HepG2 (cell line): ENCODE measurements around the gene FAM53B. TPM values are rescaled to one million over a fixed set of nuclear protein-coding genes. Genes with fewer than 3 reads are reported as not detected.

Experiments used
- ATAC-seq: fragments of 200-7000 bp; cut with Tn5 transposase; 3 replicates; pipeline ENCODE4 v1.9.1; 2020; ENCODE audit warnings: mild to moderate bottlenecking, moderate library complexity
- BruUV-seq: library from RNA; stranded (reverse); fragments of 400-500 nt; replicated peaks from 2 replicates; lab custom pipeline; 2021; lab: Mats Ljungman, UMichigan
- CTCF ChIA-PET: fragments of 300-600 bp; formaldehyde crosslinking; extraction: SDS; loops from one replicate; lab custom pipeline; 2021; ENCODE audit warnings: low total read pairs, inconsistent platforms, low intra/inter-chr PET ratio; lab: Yijun Ruan, JAX
- POLR2A ChIA-PET: fragments of 350-600 bp; sonication (Branson Sonifier 250); formaldehyde crosslinking; loops from one replicate; lab custom pipeline; 2020; ENCODE audit warnings: antibody characterized with exemption, inconsistent platforms; lab: Yijun Ruan, JAX
- DNase-seq: peaks from one replicate; pipeline ENCODE4 v3.0.0-alpha.2; 2015; ENCODE audit warnings: low spot score
- FAIRE-seq: peaks from 3 replicates; lab custom pipeline; 2011; peaks lifted over from hg19 to GRCh38; lab: Jason Lieb, UNC
- H2AFZ ChIP-seq: one replicate; pipeline ENCODE4 v1.6.1; 2011; ENCODE audit warnings: low read length, inconsistent platforms
- H3K27ac ChIP-seq: fragments of 300-600 bp; 3 replicates; pipeline ENCODE4 v1.8.0; 2011; ENCODE audit warnings: mixed run types, mild to moderate bottlenecking, mixed read lengths, low read length, inconsistent platforms; ENCODE audit not compliant: insufficient read depth; ENCODE audit errors: extremely low read length
- H3K27me3 ChIP-seq, 2 experiments: fragments of 200-600 bp in 1 of 2; 2 replicates in 1 of 2; 3 replicates in 1 of 2; pipeline versions ENCODE4 v1.6.0 to v1.8.0; 2011; ENCODE audit warnings: low read length in 2 of 2, mild to moderate bottlenecking in 2 of 2, moderate library complexity in 2 of 2, inconsistent platforms in 1 of 2; ENCODE audit not compliant: insufficient read depth in 2 of 2, control insufficient read depth in 1 of 2
- H3K36me3 ChIP-seq, 2 experiments: fragments of 200-600 bp in 1 of 2; replicated peaks in 1 of 2; 2 replicates in 1 of 2; 3 replicates in 1 of 2; pipeline versions ENCODE4 v1.5.1 to v1.8.0; 2011; ENCODE audit warnings: low read length in 2 of 2, inconsistent platforms in 1 of 2; ENCODE audit not compliant: insufficient read depth in 2 of 2, control insufficient read depth in 1 of 2
- H3K4me1 ChIP-seq: 2 replicates; pipeline ENCODE4 v1.5.1; 2012; ENCODE audit warnings: low read length, inconsistent platforms; ENCODE audit not compliant: insufficient read depth
- H3K4me2 ChIP-seq: 2 replicates; pipeline ENCODE4 v1.6.0; 2011; ENCODE audit warnings: low read depth, low read length, inconsistent platforms
- H3K4me3 ChIP-seq, 3 experiments: fragments of 200-600 bp in 1 of 3; sonication (generic), shearing (Covaris generic) in 1 of 3; replicated peaks in 1 of 3; 2 replicates each; pipeline ENCODE4 v1.5.1; 2011 to 2016; ENCODE audit warnings: low read length in 3 of 3, inconsistent platforms in 2 of 3, low read depth in 2 of 3, mild to moderate bottlenecking in 2 of 3, control low read depth in 1 of 3, mixed read lengths in 1 of 3; ENCODE audit not compliant: insufficient read depth in 1 of 3
- H3K79me2 ChIP-seq: one replicate; pipeline ENCODE4 v1.6.1; 2011; ENCODE audit warnings: low read length, inconsistent platforms; ENCODE audit not compliant: insufficient read depth
- H3K9ac ChIP-seq: 2 replicates; pipeline ENCODE4 v1.6.0; 2011; ENCODE audit warnings: mild to moderate bottlenecking, low read depth, low read length, inconsistent platforms; ENCODE audit not compliant: insufficient read depth
- H3K9me3 ChIP-seq: 2 replicates; pipeline ENCODE4 v1.5.1; 2012; ENCODE audit warnings: mild to moderate bottlenecking, low read length
- H4K20me1 ChIP-seq: 2 replicates; pipeline ENCODE4 v1.6.0; 2011; ENCODE audit warnings: inconsistent platforms, mild to moderate bottlenecking, low read length, moderate library complexity; ENCODE audit not compliant: insufficient read depth
- RBM39 ChIP-seq: fragments of 200-400 bp; formaldehyde crosslinking; IDR thresholded peaks from one replicate; pipeline ENCODE4 v1.6.1; 2018; ENCODE audit warnings: antibody characterized with exemption, mild to moderate bottlenecking, low read depth, low read length; ENCODE audit not compliant: poor library complexity, severe bottlenecking
- REL ChIP-seq: sonication (generic); formaldehyde crosslinking; conservative IDR thresholded peaks from 2 replicates; pipeline ENCODE4 v1.8.0; 2022; ENCODE audit warnings: mild to moderate bottlenecking, missing genetic modification reagents, moderate library complexity
- TAF1 ChIP-seq: sonication (generic); formaldehyde crosslinking; IDR thresholded peaks from 2 replicates; pipeline ENCODE4 v1.4.0; 2020; ENCODE audit warnings: missing genetic modification reagents
- ZC3H13 ChIP-seq: sonication (generic); formaldehyde crosslinking; IDR thresholded peaks from 2 replicates; pipeline ENCODE4 v1.8.1; 2023; ENCODE audit warnings: mild to moderate bottlenecking, missing genetic modification reagents, moderate library complexity
- ZFX ChIP-seq: sonication (generic); formaldehyde crosslinking; IDR thresholded peaks from 2 replicates; pipeline ENCODE4 v1.4.0; 2020; ENCODE audit warnings: mild to moderate bottlenecking, low read depth, missing genetic modification reagents, moderate library complexity
- ZFYVE20 ChIP-seq: sonication (generic); formaldehyde crosslinking; IDR thresholded peaks from 2 replicates; pipeline ENCODE4 v1.8.0; 2023; ENCODE audit warnings: low read depth, mild to moderate bottlenecking, moderate library complexity, missing genetic modification reagents, borderline replicate concordance
- ZNF792 ChIP-seq: IDR thresholded peaks from 2 replicates; pipeline ENCODE4 v1.6.1; 2016
- WGBS: methylation state at CpG from one replicate; pipeline ENCODE4 v1.1.6; 2017; ENCODE audit warnings: low lambda C conversion rate; 5-methylcytosine and 5-hydroxymethylcytosine counted together
- in situ Hi-C: cut with HindIII; loops from 2 replicates; pipeline ENCODE4 v1.10.0; 2017; ENCODE audit warnings: low pct_unique_long_range_greater_than_20kb; ENCODE audit not compliant: extremely low pct_ligation_motif_present
- intact Hi-C: fragments of 100-400 bp; cut with micrococcal nuclease; formaldehyde crosslinking; loops from one replicate; pipeline ENCODE4 v1.10.0; 2022; ENCODE audit not compliant: unreplicated experiment
- polyA plus RNA-seq, 8 experiments: library from polyadenylated mRNA; depleted of rRNA in 3 of 8; stranded (reverse) in 7 of 8; unstranded in 1 of 8; fragments of >200 nt; fragmentation: Illumina TruSeq in 4 of 8; extraction: Trizol in 4 of 8; gene quantifications; 2 replicates each; pipeline versions ENCODE4 v1.2.1 to v1.2.3, GENCODE V29; 2011 to 2016; ENCODE audit warnings: low read depth in 4 of 8, missing spikeins in 1 of 8, mixed read lengths in 1 of 8; ENCODE audit not compliant: insufficient read depth in 1 of 8
- total RNA-seq, 5 experiments: library from RNA; depleted of rRNA; stranded (reverse); fragments of >200 nt; fragmentation: Illumina TruSeq; extraction: Trizol; gene quantifications; 2 replicates each; pipeline ENCODE4 v1.2.3, GENCODE V29; 2016; ENCODE audit warnings: low read depth in 1 of 5
- TF ChIP-seq, protein P1 (sequence below): sonication (generic); formaldehyde crosslinking; IDR thresholded peaks from 2 replicates; pipeline ENCODE4 v1.4.0; 2020; ENCODE audit warnings: missing genetic modification reagents
- TF ChIP-seq, protein P2 (sequence below), 2 experiments: IDR thresholded peaks; 2 replicates each; pipeline ENCODE4 v1.6.1; 2011 to 2012; ENCODE audit warnings: low read length in 2 of 2, borderline replicate concordance in 1 of 2, low read depth in 1 of 2, mild to moderate bottlenecking in 1 of 2, moderate library complexity in 1 of 2
- TF ChIP-seq, protein P3 (sequence below): sonication (generic); formaldehyde crosslinking; IDR thresholded peaks from 2 replicates; pipeline ENCODE4 v1.8.0; 2022; ENCODE audit warnings: missing genetic modification reagents, mild to moderate bottlenecking, inconsistent platforms, borderline replicate concordance

Gene FAM53B
- total and polyA plus RNA-seq, 2 of the 13 experiments (the other 11 are each of a cell fraction or from before 2014, with no cell fraction given): 6.4 to 19.3 TPM

DNA sequence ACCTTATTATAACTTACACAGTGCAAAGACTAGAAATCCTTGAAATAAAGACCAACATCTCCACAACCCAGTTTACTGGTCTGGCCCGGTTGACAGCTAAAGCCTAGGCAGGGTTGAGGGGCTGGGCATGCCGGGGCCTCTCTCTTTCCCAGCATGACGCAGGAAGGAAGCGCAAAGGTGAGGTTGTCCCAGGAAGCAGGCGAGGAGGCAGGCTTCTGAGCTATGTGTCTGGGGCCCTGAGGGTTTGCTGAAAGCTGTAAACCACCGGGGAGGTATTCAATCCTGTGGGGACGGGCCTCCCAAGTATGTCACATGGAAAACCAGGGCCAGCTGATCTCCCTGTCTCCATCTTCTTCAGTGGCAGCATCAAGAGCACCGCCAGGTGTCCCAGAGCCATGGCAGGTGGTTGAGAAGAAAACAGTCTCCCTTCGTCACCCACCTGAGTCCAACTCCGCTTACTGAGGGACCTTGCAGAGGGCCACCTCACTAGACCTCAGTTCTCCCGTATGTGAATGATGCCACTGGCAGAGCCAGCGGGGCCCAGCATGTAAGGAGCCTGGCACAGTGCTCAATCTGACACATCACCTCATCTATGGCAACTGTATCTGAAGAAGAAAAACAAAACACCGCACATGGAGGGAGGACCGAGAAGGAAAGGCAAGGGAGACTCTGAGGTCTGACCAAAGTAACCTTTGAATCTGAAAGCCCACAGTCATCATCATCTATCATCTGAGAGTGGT is 49.5 kb downstream of the FAM53B start:
- no peak for FAIRE-seq
- CTCF ChIA-PET: no interaction called here
- no peaks in the 10 kb centered on the region for H3K4me1 ChIP-seq
- H3K4me3 ChIP-seq: no peak overlapping the region
- POLR2A ChIA-PET: no interaction called here
- no peaks in the 10 kb centered on the region for H3K9me3 ChIP-seq
- TF ChIP-seq, protein P1, sequence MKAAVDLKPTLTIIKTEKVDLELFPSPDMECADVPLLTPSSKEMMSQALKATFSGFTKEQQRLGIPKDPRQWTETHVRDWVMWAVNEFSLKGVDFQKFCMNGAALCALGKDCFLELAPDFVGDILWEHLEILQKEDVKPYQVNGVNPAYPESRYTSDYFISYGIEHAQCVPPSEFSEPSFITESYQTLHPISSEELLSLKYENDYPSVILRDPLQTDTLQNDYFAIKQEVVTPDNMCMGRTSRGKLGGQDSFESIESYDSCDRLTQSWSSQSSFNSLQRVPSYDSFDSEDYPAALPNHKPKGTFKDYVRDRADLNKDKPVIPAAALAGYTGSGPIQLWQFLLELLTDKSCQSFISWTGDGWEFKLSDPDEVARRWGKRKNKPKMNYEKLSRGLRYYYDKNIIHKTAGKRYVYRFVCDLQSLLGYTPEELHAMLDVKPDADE (CRISPR knock-in tag): no peak
- TF ChIP-seq ZFX (CRISPR knock-in tag) (no peak), ZFYVE20 (no peak), RBM39 (no peak), REL (CRISPR knock-in tag) (no peak), ZC3H13 (CRISPR knock-in tag) (no peak), ZNF792 (no peak), TAF1 (CRISPR knock-in tag) (no peak)
- TF ChIP-seq, protein P2, sequence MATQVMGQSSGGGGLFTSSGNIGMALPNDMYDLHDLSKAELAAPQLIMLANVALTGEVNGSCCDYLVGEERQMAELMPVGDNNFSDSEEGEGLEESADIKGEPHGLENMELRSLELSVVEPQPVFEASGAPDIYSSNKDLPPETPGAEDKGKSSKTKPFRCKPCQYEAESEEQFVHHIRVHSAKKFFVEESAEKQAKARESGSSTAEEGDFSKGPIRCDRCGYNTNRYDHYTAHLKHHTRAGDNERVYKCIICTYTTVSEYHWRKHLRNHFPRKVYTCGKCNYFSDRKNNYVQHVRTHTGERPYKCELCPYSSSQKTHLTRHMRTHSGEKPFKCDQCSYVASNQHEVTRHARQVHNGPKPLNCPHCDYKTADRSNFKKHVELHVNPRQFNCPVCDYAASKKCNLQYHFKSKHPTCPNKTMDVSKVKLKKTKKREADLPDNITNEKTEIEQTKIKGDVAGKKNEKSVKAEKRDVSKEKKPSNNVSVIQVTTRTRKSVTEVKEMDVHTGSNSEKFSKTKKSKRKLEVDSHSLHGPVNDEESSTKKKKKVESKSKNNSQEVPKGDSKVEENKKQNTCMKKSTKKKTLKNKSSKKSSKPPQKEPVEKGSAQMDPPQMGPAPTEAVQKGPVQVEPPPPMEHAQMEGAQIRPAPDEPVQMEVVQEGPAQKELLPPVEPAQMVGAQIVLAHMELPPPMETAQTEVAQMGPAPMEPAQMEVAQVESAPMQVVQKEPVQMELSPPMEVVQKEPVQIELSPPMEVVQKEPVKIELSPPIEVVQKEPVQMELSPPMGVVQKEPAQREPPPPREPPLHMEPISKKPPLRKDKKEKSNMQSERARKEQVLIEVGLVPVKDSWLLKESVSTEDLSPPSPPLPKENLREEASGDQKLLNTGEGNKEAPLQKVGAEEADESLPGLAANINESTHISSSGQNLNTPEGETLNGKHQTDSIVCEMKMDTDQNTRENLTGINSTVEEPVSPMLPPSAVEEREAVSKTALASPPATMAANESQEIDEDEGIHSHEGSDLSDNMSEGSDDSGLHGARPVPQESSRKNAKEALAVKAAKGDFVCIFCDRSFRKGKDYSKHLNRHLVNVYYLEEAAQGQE (IDR thresholded peaks at IDR 0.05; ENCODE audit: borderline replicate concordance in 1 of 2, low read depth in 1 of 2, low read length in 2 of 2): no peak
- TF ChIP-seq, protein P3, sequence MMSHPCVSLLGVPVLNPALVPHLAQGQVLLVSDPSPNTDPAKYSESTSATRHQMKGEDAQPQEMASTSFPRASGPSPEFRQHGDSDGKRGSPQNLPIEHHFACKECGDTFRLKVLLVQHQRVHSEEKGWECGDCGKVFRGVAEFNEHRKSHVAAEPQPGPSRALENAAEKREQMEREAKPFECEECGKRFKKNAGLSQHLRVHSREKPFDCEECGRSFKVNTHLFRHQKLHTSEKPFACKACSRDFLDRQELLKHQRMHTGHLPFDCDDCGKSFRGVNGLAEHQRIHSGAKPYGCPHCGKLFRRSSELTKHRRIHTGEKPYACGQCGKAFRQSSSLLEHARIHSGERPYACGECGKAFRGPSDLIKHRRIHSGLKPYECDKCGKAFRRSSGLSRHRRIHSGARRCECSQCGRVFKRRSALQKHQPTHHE (CRISPR knock-in tag): no peak
- TF ChIP-seq, all 625 proteins: peak for 0
- in situ Hi-C loops (no loop called here), intact Hi-C loops (no loop called here)
- no TSS peak for BruUV-seq
- Histone ChIP-seq H3K36me3 (peaks cover 11 to 37% of the 10 kb centered on the region in 2 experiments), H2AFZ (no peak overlapping the region), H3K9ac (no peak overlapping the region), H3K4me2 (no peak overlapping the region), H3K79me2 (no peaks in the 10 kb centered on the region), H3K27me3 (no peaks in the 10 kb centered on the region), H4K20me1 (0 out of 2 replicates have a peak, but pooled peaks cover 2% of the 10 kb centered on the region), H3K27ac (no peak overlapping the region)
- no peak for ATAC-seq
- WGBS: 97% methylated on average over 13 of the region's 14 CpGs
- no peak for DNase-seq
